Measurements from ENCODE around the gene CUZD1.

- TF ChIP-seq EZH2 (IDR thresholded peaks at IDR 0.05), result no peak
- no peak for TF ChIP-seq FOXP2 (optimal IDR thresholded peaks at IDR 0.05; ENCODE audit: control extremely low read depth, extremely low read length, insufficient read depth)
These were observed 48.7 kb upstream of the CUZD1 start for GRCh38 chr10:122894261-122894944.

Data from SK-N-MC (cell line).